GM19099 (cell line): ENCODE data around the gene ADAM12.

ENCODE experiments used
- POLR2A ChIP-seq: IDR thresholded peaks from 3 replicates; pipeline ENCODE4 v1.6.1; 2011; ENCODE audit warnings: low read depth; ENCODE audit not compliant: insufficient read length; ENCODE audit errors: extremely low read depth

ADAM12 gene

DNA sequence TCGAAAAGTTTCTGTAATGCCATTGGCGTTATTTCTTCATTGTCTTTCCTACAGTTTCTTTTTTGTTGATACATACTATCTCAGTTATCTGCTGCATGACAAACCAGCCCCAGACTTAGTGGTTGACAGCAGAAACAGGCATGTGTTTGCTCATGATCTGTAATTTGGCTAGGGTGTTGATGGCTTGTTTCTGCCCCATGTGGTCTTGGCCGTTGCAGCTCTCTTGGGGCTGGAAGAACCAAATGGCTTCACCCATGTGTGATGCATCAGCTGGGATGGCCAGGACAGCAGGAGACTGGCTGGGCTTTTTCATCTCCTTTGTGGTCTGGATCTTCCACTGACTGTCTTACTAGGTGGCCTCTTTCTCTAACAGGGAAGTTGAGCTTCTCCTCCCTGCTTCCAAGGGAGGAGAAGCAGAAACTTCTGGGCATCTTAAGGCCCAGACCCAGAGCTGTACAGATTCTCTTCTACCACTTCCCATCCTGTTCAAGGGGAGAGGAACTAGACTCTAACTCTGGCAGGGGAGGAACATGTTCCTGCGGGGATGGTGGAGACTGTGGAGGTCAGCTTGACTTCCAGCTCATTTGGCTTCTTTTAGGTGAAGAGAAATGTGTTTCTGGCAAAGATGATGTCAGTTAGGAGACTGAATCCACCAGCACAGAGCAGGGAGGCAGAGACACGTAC is 402.6 kb downstream of the ADAM12 start:
- TF ChIP-seq POLR2A = no peak

- TF ChIP-seq POLR2A = no peak
These were observed 403.3 kb downstream of the ADAM12 start for GRCh38 chr10:125984865-125985495.

- no peak for TF ChIP-seq POLR2A
These were observed 403.9 kb downstream of the ADAM12 start for GRCh38 chr10:125984346-125984745.

DNA sequence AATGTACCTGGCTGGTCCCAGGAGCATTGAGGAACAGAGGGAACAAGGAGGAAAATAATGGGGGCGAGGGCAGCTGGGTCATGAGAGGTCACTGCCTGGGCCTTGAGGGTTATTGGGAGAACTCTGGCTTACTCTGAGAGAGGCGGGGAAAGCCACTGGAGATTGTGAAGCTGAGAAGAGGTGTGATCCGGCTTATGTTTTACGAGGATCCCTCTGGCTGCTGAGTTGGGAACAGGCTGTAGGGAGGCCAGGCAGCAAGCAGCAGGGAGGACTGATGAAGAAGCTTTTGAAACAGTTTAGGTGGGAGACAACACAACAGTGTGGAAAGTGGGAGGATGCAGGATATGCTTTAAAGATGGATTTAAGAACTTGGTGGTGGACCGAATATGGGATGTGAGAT is 404.6 kb downstream of the ADAM12 start:
- TF ChIP-seq POLR2A = no peak

DNA sequence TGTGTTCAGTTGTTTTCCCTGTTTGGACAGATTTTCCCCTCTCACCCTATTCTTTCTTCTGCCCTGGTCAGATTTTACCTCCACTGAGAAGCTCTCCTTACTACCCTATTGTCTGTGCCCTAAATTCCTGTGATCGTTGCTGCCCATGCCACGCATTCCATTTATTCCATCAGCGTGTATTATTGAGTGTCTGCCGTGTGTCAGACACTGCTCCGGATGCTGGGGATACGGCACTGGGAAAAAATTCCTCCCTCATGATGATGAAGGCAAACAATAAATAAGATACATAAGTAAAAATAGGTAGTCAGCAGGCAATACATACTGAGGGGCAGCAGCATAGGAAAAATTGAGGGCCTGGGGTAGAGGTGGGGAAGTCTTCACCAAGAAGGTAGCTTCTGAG is 405.1 kb downstream of the ADAM12 start:
- TF ChIP-seq POLR2A = no peak

GRCh38 chr10:125982260-125982948 is 405.9 kb downstream of the ADAM12 start:
- no peak for TF ChIP-seq POLR2A

- TF ChIP-seq POLR2A = no peak
These were observed 407.7 kb downstream of the ADAM12 start for GRCh38 chr10:125980521-125981035.

GRCh38 chr10:125979976-125980375 is 408.3 kb downstream of the ADAM12 start:
- no peak for TF ChIP-seq POLR2A

DNA sequence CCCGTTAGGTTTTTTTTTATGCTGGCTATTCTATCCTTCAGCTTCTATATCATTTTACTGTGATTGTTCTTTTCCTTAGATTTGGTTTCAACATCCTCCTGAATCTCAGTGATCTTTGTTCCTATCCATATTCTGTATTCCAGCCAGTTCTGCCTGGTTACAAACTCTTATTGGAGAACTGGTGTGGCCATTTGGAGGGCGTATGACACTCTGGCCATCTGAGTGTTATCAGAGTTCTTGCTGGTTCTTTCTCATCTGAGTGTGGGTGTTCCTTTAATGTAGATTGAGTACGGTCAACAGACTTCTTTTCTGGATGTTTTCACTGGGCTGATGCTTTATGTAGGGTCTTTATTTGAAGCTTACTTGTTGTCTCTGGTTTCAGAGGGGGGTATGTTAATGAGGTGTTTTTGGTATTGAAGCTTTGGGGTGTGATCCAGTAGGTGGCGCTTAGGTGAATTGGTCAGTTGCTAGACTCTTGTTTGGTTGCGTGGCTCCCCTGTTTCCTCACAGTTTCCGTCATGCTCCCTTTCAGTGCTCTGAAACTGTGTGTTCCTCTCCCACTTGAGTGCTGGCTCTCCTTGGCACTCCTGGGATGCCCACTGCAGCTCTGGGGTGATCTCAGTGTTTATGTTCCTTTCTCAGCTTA is 411.2 kb downstream of the ADAM12 start:
- TF ChIP-seq POLR2A = no peak

DNA sequence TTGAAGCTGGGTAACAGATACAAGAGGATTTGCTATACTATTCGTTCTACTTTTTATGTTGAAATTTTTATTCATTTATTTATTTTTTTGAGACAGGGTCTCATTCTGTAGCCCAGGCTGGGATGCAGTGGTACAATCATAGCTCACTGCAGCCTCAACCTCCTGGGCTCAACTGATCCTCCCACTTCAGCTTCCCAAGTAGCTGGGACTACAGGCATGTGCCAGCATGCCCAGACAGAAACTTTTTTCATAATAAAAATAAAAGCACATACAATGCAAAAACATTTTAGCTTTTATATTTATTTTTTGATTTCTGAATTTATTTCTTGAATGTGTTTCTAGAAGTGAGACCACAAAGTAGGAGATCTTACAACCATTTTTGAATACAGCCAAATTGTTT is 420.7 kb downstream of the ADAM12 start:
- TF ChIP-seq POLR2A = no peak

- TF ChIP-seq POLR2A = no peak
These were observed 423.7 kb downstream of the ADAM12 start for GRCh38 chr10:125964558-125964957.
